GM12801 (cell line): Measurements from ENCODE around the gene RNF150.

ENCODE experiments used
- CTCF ChIP-seq: IDR thresholded peaks from one replicate; pipeline ENCODE4 v1.5.1; 2011; ENCODE audit warnings: control low read depth; ENCODE audit not compliant: insufficient read length; ENCODE audit errors: extremely low read depth

RNF150 gene

DNA sequence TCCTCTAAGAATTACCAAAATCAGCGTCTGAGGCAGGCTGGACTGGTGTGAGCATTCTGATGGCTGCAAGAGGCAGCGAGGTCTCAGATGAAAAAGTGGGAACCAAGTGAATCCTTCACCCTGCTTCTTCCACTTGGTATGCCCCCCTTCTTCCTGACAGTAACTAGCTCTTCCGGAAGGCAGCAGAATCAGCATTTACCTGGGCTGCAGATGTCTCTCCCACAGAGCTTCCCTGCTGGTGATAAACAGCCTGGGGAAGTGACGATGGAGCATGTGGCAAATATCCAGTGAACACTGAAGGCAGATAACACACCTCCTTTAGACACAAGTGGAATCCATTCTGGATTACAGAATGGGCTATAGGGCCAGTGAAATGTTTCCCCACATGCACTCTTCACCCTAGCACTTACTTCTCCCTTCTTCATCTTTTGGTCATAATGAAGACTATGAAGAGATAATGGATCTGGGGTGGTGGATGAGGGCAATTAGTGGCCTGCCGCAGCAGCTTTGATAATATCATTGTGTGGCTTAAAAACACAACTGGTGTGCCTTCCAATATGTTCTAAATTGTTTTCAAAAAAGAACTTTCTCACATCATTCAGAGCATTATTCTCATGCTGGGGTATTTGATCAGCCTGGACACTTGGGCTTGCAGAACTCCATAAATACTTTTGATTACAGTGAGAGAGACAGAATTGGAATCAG is 316.3 kb downstream of the RNF150 start:
- no peak for TF ChIP-seq CTCF

DNA sequence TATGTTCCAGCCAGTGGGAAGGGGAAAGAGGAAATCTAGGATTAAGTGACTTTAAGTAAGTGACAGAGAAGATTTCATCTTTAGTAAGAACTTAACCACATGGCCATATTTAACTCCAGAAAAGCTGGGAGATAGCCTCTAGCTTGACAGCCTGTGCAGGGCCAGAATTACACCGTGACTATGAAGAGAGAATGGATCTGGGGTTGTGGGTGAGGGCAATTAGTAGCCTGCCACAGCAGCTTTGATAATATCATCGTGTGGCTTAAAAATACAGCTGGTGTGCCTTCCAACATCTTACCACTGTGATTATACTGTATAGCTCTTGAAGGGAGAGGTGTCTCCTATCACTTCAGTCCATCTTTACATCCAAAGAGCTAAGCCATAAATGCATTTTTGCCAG is 319.5 kb downstream of the RNF150 start:
- no peak for TF ChIP-seq CTCF

GRCh38 chr4:140812916-140813315 is 320.4 kb downstream of the RNF150 start:
- TF ChIP-seq CTCF: no peak

DNA sequence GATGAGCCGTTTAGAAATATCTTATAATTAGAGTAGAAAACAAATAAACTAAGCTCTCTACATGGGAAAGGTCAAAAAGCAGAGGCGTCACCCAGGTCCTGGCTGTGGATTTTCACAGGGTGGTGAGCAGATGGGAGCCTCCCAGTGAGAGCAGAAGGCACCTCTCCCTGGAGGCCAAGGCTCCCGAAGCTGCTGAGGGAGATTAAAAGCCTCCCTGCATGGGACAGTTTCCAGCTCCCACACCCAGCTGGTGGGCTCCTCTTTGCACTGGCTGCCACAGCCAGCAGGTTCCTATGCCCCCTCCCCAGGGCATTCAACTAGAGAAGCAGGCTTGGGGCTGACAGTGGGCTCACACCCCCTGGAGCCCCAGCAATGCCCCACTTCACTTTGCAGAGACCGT is 321.8 kb downstream of the RNF150 start:
- TF ChIP-seq CTCF: no peak
